Measurements from ENCODE around the gene FOXP1. TPM values are rescaled to one million over a fixed set of nuclear protein-coding genes. Genes with fewer than 3 reads are reported as not detected.

FOXP1 gene
- total and polyA plus RNA-seq, 2 donors from 2014 or later = 6.7 to 87.2 TPM

DNA sequence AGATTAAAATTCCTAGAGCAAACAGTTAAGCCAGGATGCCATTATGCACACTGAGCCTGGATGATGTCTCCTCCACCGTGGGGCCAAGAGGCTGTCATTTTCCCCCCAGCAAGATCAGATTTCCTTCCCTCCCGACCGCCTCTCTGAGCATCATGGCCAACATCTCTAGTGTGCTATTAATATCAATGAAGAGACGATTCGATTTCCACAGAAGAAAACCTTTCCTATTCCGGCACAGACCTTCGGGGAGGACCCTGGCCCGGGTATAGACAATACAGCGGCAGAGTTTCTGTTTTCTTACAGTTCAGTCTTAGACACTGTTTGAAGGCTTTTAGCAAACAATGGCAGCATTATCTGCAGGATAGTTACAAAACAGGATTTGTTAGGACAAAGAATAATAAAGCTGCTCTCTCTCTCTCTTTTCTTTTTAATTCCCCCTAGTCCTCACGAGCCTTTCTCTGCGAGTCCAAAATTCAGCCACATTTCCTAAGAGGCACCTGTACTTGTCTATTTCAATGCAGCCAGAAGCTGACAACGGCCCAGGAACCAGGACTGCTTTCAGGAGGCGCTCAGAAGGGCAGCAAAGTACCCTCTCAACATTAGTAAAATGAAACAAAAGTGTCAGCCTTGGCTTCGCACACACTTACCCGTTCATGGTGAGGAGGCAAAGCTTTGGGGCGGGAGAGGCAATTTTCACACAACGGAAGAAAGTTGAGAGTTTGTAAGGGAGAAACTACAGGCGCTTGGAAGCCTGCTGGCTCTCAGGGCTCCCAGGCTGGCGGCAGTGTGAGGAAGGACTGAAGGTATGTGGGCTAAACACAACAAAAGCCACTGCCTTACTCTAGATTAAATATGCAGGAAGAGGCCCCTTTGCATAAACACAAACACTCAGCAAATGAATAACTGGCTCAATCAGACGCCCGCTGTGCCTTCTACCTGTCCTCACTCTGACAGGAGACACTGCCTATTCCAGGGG, 278.0 kb downstream of the FOXP1 start:
- Histone ChIP-seq H3K9ac (ENCODE audit: low read length in 3 of 3) (peak overlapping the region in 2 of 3 donors; percentile 11 to 75), H3K4me1 (ENCODE audit: control insufficient read depth in 2 of 3, insufficient read depth in 2 of 3, low read depth in 1 of 3, low read length in 3 of 3) (no peaks in the 10 kb centered on the region), H3K36me3 (ENCODE audit: control insufficient read depth in 2 of 3, insufficient read depth in 3 of 3, low read length in 3 of 3) (no peaks in the 10 kb centered on the region), H3K27me3 (ENCODE audit: control insufficient read depth, insufficient read depth, low read length) (no peaks in the 10 kb centered on the region), H3K27ac (ENCODE audit: low read depth in 2 of 2, low read length in 2 of 2) (peak overlapping the region; percentile 18 to 53), H3K4me3 (ENCODE audit: low read length in 3 of 3) (peak overlapping the region; percentile 35 to 67 (median 66)), H3K9me3 (ENCODE audit: control insufficient read depth in 2 of 3, insufficient read depth in 1 of 3, low read length in 3 of 3) (no peaks in the 10 kb centered on the region)
- no peak for TF ChIP-seq CTCF (IDR thresholded peaks at IDR 0.05; ENCODE audit: borderline replicate concordance, extremely low read depth, insufficient read depth)
- intact Hi-C loops (cut with DNase I) = no loop called here
- DNase-seq (peak in 4 of 5 donors; percentile 62 to 73 (median 66)), FAIRE-seq (no peak)

GRCh38 chr3:71304684-71305083, 278.8 kb downstream of the FOXP1 start:
- Histone ChIP-seq H3K27ac (ENCODE audit: low read depth in 2 of 2, low read length in 2 of 2) (no peak overlapping the region), H3K36me3 (ENCODE audit: control insufficient read depth in 2 of 3, insufficient read depth in 3 of 3, low read length in 3 of 3) (no peaks in the 10 kb centered on the region), H3K27me3 (ENCODE audit: control insufficient read depth, insufficient read depth, low read length) (no peaks in the 10 kb centered on the region), H3K4me3 (ENCODE audit: low read length in 3 of 3) (peak overlapping the region; percentile 12 to 67 (median 66)), H3K4me1 (ENCODE audit: control insufficient read depth in 2 of 3, insufficient read depth in 2 of 3, low read depth in 1 of 3, low read length in 3 of 3) (no peaks in the 10 kb centered on the region), H3K9me3 (ENCODE audit: control insufficient read depth in 2 of 3, insufficient read depth in 1 of 3, low read length in 3 of 3) (no peaks in the 10 kb centered on the region), H3K9ac (ENCODE audit: low read length in 3 of 3) (peak overlapping the region in 1 of 3 donors; percentile 75)
- FAIRE-seq (no peak), DNase-seq (peak in 2 of 5 donors; percentile 60 to 67)
- peak; percentile 34 for TF ChIP-seq CTCF (IDR thresholded peaks at IDR 0.05; ENCODE audit: borderline replicate concordance, extremely low read depth, insufficient read depth)
- intact Hi-C loops (cut with DNase I) = no loop called here

DNA sequence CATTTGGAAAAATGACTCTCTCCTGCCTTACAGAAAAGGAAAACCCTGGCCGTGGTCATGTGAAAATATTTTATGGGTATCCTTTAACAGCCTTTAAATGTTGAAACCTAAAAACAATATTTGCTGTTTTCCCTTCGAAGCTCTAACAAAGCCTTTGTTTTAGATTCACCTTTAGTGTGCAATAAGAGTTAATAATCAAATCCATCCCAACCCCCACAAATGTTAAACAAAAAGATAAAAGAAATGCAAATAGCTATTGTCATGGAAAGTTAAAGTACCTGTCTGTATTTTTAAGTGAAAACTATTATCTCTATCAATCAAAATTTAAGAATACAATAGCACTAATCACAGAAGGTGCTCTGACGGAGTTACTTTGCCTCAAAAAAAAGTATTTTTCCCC, 279.3 kb downstream of the FOXP1 start:
- Histone ChIP-seq H3K27me3 (ENCODE audit: control insufficient read depth, insufficient read depth, low read length) (no peaks in the 10 kb centered on the region), H3K9ac (ENCODE audit: low read length in 3 of 3) (no peak overlapping the region), H3K27ac (ENCODE audit: low read depth in 2 of 2, low read length in 2 of 2) (no peak overlapping the region), H3K4me3 (ENCODE audit: low read length in 3 of 3) (no peak overlapping the region), H3K9me3 (ENCODE audit: control insufficient read depth in 2 of 3, insufficient read depth in 1 of 3, low read length in 3 of 3) (no peaks in the 10 kb centered on the region), H3K4me1 (ENCODE audit: control insufficient read depth in 2 of 3, insufficient read depth in 2 of 3, low read depth in 1 of 3, low read length in 3 of 3) (no peaks in the 10 kb centered on the region), H3K36me3 (ENCODE audit: control insufficient read depth in 2 of 3, insufficient read depth in 3 of 3, low read length in 3 of 3) (no peaks in the 10 kb centered on the region)
- no peak for FAIRE-seq
- DNase-seq = no peak
- TF ChIP-seq CTCF (IDR thresholded peaks at IDR 0.05; ENCODE audit: borderline replicate concordance, extremely low read depth, insufficient read depth) = no peak
- intact Hi-C loops (cut with DNase I) = no loop called here
